HepG2 (cell line): ENCODE measurements around the gene TIMM23. TPM values are rescaled to one million over a fixed set of nuclear protein-coding genes. Genes with fewer than 3 reads are reported as not detected.
A peak's percentile ranks its signal among the peaks of the same experiment; 100 is the strongest.

Source experiments
- GFI1 ChIP-seq: sonication (generic); formaldehyde crosslinking; IDR thresholded peaks from 2 replicates; pipeline ENCODE4 v1.5.0; 2020; ENCODE audit warnings: missing genetic modification reagents, mild to moderate bottlenecking, borderline replicate concordance
- GZF1 ChIP-seq: sonication (generic); formaldehyde crosslinking; IDR thresholded peaks from 2 replicates; pipeline ENCODE4 v1.5.1; 2020; ENCODE audit warnings: mild to moderate bottlenecking, missing genetic modification reagents
- KAT8 ChIP-seq: IDR thresholded peaks from 2 replicates; pipeline ENCODE4 v1.6.1; 2016; ENCODE audit warnings: missing genetic modification reagents, missing compliant biosample characterization
- NR2F2 ChIP-seq: IDR thresholded peaks from 2 replicates; pipeline ENCODE4 v1.6.1; 2012; ENCODE audit warnings: low read depth, inconsistent platforms, borderline replicate concordance
- SCMH1 ChIP-seq: sonication (generic); formaldehyde crosslinking; IDR thresholded peaks from 2 replicates; pipeline ENCODE4 v1.9.0; 2021; ENCODE audit warnings: missing genetic modification reagents, mild to moderate bottlenecking, borderline replicate concordance
- SPEN ChIP-seq: sonication (generic); formaldehyde crosslinking; IDR thresholded peaks from 2 replicates; pipeline ENCODE4 v1.5.1; 2020; ENCODE audit warnings: low read depth, mild to moderate bottlenecking, missing genetic modification reagents
- ZNF674 ChIP-seq: sonication (generic); formaldehyde crosslinking; IDR thresholded peaks from 2 replicates; pipeline ENCODE4 v1.5.0; 2020; ENCODE audit warnings: low read depth, mild to moderate bottlenecking, missing genetic modification reagents
- ZNF746 ChIP-seq: sonication (generic); formaldehyde crosslinking; IDR thresholded peaks from 2 replicates; pipeline ENCODE4 v1.8.0; 2022; ENCODE audit warnings: mild to moderate bottlenecking, missing genetic modification reagents
- polyA plus RNA-seq, 8 experiments: library from polyadenylated mRNA; depleted of rRNA in 3 of 8; stranded (reverse) in 7 of 8; unstranded in 1 of 8; fragments of >200 nt; fragmentation: Illumina TruSeq in 4 of 8; extraction: Trizol in 4 of 8; gene quantifications; 2 replicates each; pipeline versions ENCODE4 v1.2.1 to v1.2.3, GENCODE V29; 2011 to 2016; ENCODE audit warnings: low read depth in 4 of 8, missing spikeins in 1 of 8, mixed read lengths in 1 of 8; ENCODE audit not compliant: insufficient read depth in 1 of 8
- total RNA-seq, 5 experiments: library from RNA; depleted of rRNA; stranded (reverse); fragments of >200 nt; fragmentation: Illumina TruSeq; extraction: Trizol; gene quantifications; 2 replicates each; pipeline ENCODE4 v1.2.3, GENCODE V29; 2016; ENCODE audit warnings: low read depth in 1 of 5
- TF ChIP-seq, protein P1 (sequence below): sonication (generic); formaldehyde crosslinking; IDR thresholded peaks from 2 replicates; pipeline ENCODE4 v1.4.0; 2020; ENCODE audit warnings: missing genetic modification reagents, borderline replicate concordance
- TF ChIP-seq, protein P2 (sequence below): sonication (generic); formaldehyde crosslinking; IDR thresholded peaks from 2 replicates; pipeline ENCODE4 v1.5.1; 2020; ENCODE audit warnings: mild to moderate bottlenecking, missing genetic modification reagents, moderate library complexity
- TF ChIP-seq, protein P3 (sequence below): sonication (generic); formaldehyde crosslinking; IDR thresholded peaks from 2 replicates; pipeline ENCODE4 v1.4.0; 2020; ENCODE audit warnings: missing genetic modification reagents, mild to moderate bottlenecking, borderline replicate concordance
- TF ChIP-seq, protein P4 (sequence below): sonication (generic); formaldehyde crosslinking; IDR thresholded peaks from 2 replicates; pipeline ENCODE4 v1.4.0; 2020; ENCODE audit warnings: mild to moderate bottlenecking, missing genetic modification reagents
- TF ChIP-seq, protein P5 (sequence below): sonication (generic); formaldehyde crosslinking; IDR thresholded peaks from 2 replicates; pipeline ENCODE4 v1.4.0; 2020; ENCODE audit warnings: missing genetic modification reagents, borderline replicate concordance

TIMM23 gene
- total and polyA plus RNA-seq, 2 of the 13 experiments (the other 11 are each of a cell fraction or from before 2014, with no cell fraction given): 80.2 to 98.6 TPM

DNA sequence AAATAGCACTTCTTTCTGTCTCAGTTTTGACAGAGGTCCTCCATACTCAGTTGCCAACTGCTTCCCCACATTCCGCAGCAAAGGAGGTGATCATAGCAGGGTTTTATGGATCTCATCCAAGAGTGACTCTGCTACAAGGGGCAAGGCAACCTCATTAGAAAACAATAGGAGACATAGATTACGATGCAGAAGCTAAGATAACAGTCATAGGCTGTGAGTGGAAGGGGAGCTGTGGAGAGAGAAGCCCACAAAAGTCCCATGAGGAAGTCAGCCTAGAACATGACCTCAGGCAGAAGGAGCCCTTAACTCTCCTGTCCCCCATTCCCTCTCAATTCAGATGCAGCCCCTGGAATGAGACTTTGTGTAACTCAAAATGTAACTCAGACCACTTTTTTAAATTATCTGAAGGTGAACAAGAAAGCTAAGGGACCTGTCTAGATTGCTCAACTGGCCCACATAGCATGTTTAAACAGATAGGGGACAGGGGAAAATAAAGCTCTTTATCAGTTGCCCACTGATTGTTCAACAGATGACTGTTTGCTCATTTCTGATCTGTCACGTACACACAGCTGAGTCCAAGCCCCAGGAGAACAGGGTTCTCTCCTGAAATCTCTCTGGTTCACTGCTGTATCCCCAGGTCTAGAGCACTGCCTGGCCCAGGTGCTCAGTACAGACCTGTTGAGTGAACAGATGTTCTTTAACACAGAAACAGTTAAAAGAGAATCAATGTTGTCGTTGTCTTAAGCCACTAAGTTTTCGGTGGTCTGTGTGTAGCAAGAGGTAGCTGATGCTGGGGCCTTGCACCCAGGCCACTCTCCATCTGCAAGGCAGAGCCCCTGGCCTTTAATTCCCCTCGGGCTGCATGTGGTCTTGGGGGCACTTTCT is 59.6 kb downstream of the TIMM23 start (continued):
- TF ChIP-seq, protein P1, sequence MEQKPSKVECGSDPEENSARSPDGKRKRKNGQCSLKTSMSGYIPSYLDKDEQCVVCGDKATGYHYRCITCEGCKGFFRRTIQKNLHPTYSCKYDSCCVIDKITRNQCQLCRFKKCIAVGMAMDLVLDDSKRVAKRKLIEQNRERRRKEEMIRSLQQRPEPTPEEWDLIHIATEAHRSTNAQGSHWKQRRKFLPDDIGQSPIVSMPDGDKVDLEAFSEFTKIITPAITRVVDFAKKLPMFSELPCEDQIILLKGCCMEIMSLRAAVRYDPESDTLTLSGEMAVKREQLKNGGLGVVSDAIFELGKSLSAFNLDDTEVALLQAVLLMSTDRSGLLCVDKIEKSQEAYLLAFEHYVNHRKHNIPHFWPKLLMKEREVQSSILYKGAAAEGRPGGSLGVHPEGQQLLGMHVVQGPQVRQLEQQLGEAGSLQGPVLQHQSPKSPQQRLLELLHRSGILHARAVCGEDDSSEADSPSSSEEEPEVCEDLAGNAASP (CRISPR knock-in tag): peak; percentile 63; the same call in 1 of the 2 replicates
- TF ChIP-seq SPEN: peak; percentile 63; the same call in 1 of the 2 replicates
- peak; percentile 42; the same call in 1 of the 2 replicates for TF ChIP-seq KAT8 (CRISPR knock-in tag)
- TF ChIP-seq ZNF746 (CRISPR knock-in tag): peak; percentile 61; the same call in 1 of the 2 replicates
- TF ChIP-seq GFI1 (CRISPR knock-in tag): peak; percentile 94
- no peak for TF ChIP-seq ZNF674 (CRISPR knock-in tag)
- TF ChIP-seq, protein P2, sequence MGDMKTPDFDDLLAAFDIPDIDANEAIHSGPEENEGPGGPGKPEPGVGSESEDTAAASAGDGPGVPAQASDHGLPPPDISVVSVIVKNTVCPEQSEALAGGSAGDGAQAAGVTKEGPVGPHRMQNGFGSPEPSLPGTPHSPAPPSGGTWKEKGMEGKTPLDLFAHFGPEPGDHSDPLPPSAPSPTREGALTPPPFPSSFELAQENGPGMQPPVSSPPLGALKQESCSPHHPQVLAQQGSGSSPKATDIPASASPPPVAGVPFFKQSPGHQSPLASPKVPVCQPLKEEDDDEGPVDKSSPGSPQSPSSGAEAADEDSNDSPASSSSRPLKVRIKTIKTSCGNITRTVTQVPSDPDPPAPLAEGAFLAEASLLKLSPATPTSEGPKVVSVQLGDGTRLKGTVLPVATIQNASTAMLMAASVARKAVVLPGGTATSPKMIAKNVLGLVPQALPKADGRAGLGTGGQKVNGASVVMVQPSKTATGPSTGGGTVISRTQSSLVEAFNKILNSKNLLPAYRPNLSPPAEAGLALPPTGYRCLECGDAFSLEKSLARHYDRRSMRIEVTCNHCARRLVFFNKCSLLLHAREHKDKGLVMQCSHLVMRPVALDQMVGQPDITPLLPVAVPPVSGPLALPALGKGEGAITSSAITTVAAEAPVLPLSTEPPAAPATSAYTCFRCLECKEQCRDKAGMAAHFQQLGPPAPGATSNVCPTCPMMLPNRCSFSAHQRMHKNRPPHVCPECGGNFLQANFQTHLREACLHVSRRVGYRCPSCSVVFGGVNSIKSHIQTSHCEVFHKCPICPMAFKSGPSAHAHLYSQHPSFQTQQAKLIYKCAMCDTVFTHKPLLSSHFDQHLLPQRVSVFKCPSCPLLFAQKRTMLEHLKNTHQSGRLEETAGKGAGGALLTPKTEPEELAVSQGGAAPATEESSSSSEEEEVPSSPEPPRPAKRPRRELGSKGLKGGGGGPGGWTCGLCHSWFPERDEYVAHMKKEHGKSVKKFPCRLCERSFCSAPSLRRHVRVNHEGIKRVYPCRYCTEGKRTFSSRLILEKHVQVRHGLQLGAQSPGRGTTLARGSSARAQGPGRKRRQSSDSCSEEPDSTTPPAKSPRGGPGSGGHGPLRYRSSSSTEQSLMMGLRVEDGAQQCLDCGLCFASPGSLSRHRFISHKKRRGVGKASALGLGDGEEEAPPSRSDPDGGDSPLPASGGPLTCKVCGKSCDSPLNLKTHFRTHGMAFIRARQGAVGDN (CRISPR knock-in tag): peak; percentile 58; the same call in 1 of the 2 replicates
- no peak for TF ChIP-seq SCMH1 (CRISPR knock-in tag)
- TF ChIP-seq, protein P3, sequence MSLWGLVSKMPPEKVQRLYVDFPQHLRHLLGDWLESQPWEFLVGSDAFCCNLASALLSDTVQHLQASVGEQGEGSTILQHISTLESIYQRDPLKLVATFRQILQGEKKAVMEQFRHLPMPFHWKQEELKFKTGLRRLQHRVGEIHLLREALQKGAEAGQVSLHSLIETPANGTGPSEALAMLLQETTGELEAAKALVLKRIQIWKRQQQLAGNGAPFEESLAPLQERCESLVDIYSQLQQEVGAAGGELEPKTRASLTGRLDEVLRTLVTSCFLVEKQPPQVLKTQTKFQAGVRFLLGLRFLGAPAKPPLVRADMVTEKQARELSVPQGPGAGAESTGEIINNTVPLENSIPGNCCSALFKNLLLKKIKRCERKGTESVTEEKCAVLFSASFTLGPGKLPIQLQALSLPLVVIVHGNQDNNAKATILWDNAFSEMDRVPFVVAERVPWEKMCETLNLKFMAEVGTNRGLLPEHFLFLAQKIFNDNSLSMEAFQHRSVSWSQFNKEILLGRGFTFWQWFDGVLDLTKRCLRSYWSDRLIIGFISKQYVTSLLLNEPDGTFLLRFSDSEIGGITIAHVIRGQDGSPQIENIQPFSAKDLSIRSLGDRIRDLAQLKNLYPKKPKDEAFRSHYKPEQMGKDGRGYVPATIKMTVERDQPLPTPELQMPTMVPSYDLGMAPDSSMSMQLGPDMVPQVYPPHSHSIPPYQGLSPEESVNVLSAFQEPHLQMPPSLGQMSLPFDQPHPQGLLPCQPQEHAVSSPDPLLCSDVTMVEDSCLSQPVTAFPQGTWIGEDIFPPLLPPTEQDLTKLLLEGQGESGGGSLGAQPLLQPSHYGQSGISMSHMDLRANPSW (CRISPR knock-in tag): peak; percentile 96
- 0 out of 2 replicates have a peak, but pooled peaks have one; percentile 31 for TF ChIP-seq GZF1
- TF ChIP-seq, protein P4, sequence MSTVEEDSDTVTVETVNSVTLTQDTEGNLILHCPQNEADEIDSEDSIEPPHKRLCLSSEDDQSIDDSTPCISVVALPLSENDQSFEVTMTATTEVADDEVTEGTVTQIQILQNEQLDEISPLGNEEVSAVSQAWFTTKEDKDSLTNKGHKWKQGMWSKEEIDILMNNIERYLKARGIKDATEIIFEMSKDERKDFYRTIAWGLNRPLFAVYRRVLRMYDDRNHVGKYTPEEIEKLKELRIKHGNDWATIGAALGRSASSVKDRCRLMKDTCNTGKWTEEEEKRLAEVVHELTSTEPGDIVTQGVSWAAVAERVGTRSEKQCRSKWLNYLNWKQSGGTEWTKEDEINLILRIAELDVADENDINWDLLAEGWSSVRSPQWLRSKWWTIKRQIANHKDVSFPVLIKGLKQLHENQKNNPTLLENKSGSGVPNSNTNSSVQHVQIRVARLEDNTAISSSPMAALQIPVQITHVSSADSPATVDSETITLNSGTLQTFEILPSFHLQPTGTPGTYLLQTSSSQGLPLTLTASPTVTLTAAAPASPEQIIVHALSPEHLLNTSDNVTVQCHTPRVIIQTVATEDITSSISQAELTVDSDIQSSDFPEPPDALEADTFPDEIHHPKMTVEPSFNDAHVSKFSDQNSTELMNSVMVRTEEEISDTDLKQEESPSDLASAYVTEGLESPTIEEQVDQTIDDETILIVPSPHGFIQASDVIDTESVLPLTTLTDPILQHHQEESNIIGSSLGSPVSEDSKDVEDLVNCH (CRISPR knock-in tag): 0 out of 2 replicates have a peak, but pooled peaks have one; percentile 36
- TF ChIP-seq, protein P5, sequence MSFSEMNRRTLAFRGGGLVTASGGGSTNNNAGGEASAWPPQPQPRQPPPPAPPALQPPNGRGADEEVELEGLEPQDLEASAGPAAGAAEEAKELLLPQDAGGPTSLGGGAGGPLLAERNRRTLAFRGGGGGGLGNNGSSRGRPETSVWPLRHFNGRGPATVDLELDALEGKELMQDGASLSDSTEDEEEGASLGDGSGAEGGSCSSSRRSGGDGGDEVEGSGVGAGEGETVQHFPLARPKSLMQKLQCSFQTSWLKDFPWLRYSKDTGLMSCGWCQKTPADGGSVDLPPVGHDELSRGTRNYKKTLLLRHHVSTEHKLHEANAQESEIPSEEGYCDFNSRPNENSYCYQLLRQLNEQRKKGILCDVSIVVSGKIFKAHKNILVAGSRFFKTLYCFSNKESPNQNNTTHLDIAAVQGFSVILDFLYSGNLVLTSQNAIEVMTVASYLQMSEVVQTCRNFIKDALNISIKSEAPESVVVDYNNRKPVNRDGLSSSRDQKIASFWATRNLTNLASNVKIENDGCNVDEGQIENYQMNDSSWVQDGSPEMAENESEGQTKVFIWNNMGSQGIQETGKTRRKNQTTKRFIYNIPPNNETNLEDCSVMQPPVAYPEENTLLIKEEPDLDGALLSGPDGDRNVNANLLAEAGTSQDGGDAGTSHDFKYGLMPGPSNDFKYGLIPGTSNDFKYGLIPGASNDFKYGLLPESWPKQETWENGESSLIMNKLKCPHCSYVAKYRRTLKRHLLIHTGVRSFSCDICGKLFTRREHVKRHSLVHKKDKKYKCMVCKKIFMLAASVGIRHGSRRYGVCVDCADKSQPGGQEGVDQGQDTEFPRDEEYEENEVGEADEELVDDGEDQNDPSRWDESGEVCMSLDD: 0 out of 2 replicates have a peak, but pooled peaks have one; percentile 68
- TF ChIP-seq NR2F2: peak; percentile 74
